HepG2 (cell line): ENCODE measurements around the gene DOCK4. TPM values are rescaled to one million over a fixed set of nuclear protein-coding genes. Genes with fewer than 3 reads are reported as not detected.

Experiments
- ARHGAP35 ChIP-seq: sonication (generic); formaldehyde crosslinking; IDR thresholded peaks from 2 replicates; pipeline ENCODE4 v1.9.0; 2022; ENCODE audit warnings: mild to moderate bottlenecking, inconsistent platforms, moderate library complexity, missing genetic modification reagents, borderline replicate concordance
- ARID2 ChIP-seq: sonication (generic); formaldehyde crosslinking; IDR thresholded peaks from 2 replicates; pipeline ENCODE4 v1.8.1; 2022; ENCODE audit warnings: mild to moderate bottlenecking, missing genetic modification reagents, borderline replicate concordance
- FOXO1 ChIP-seq: sonication (generic); formaldehyde crosslinking; IDR thresholded peaks from 2 replicates; pipeline ENCODE4 v1.4.0; 2020; ENCODE audit warnings: missing genetic modification reagents
- HHEX ChIP-seq: IDR thresholded peaks from 2 replicates; pipeline ENCODE4 v1.6.1; 2016; ENCODE audit warnings: control low read depth
- MEIS1 ChIP-seq: sonication (generic); formaldehyde crosslinking; IDR thresholded peaks from 2 replicates; pipeline ENCODE4 v1.9.0; 2021; ENCODE audit warnings: mild to moderate bottlenecking, missing genetic modification reagents, moderate library complexity, borderline replicate concordance
- NCOA2 ChIP-seq: sonication (generic); formaldehyde crosslinking; IDR thresholded peaks from 2 replicates; pipeline ENCODE4 v1.8.0; 2022; ENCODE audit warnings: inconsistent platforms
- NFIC ChIP-seq: IDR thresholded peaks from 2 replicates; pipeline ENCODE4 v1.6.1; 2012; ENCODE audit warnings: mild to moderate bottlenecking, low read length, inconsistent platforms
- PRMT3 ChIP-seq: sonication (generic); formaldehyde crosslinking; IDR thresholded peaks from 2 replicates; pipeline ENCODE4 v1.8.1; 2022; ENCODE audit warnings: low read depth, mild to moderate bottlenecking, moderate library complexity, missing genetic modification reagents, borderline replicate concordance
- SRSF9 ChIP-seq: fragments of 200-400 bp; formaldehyde crosslinking; IDR thresholded peaks from 2 replicates; pipeline ENCODE4 v1.6.1; 2018; ENCODE audit warnings: borderline replicate concordance, mild to moderate bottlenecking, low read depth, low read length; ENCODE audit not compliant: insufficient read depth, poor library complexity, severe bottlenecking
- ZNF260 ChIP-seq: sonication (generic); formaldehyde crosslinking; IDR thresholded peaks from 2 replicates; pipeline ENCODE4 v1.4.0; 2020; ENCODE audit warnings: missing genetic modification reagents, low read depth, mild to moderate bottlenecking, borderline replicate concordance
- polyA plus RNA-seq, 8 experiments: library from polyadenylated mRNA; depleted of rRNA in 3 of 8; stranded (reverse) in 7 of 8; unstranded in 1 of 8; fragments of >200 nt; fragmentation: Illumina TruSeq in 4 of 8; extraction: Trizol in 4 of 8; gene quantifications; 2 replicates each; pipeline versions ENCODE4 v1.2.1 to v1.2.3, GENCODE V29; 2011 to 2016; ENCODE audit warnings: low read depth in 4 of 8, missing spikeins in 1 of 8, mixed read lengths in 1 of 8; ENCODE audit not compliant: insufficient read depth in 1 of 8
- total RNA-seq, 5 experiments: library from RNA; depleted of rRNA; stranded (reverse); fragments of >200 nt; fragmentation: Illumina TruSeq; extraction: Trizol; gene quantifications; 2 replicates each; pipeline ENCODE4 v1.2.3, GENCODE V29; 2016; ENCODE audit warnings: low read depth in 1 of 5
- TF ChIP-seq, protein P1 (sequence below): sonication (generic); formaldehyde crosslinking; IDR thresholded peaks from 2 replicates; pipeline ENCODE4 v1.4.0; 2020; ENCODE audit warnings: mild to moderate bottlenecking, missing genetic modification reagents, borderline replicate concordance
- TF ChIP-seq, protein P2 (sequence below): sonication (generic); formaldehyde crosslinking; conservative IDR thresholded peaks from 2 replicates; pipeline ENCODE4 v1.4.0; 2020; ENCODE audit warnings: missing genetic modification reagents
- TF ChIP-seq, protein P3 (sequence below): sonication (generic); formaldehyde crosslinking; IDR thresholded peaks from 2 replicates; pipeline ENCODE4 v1.4.0; 2020; ENCODE audit warnings: missing genetic modification reagents
- TF ChIP-seq, protein P4 (sequence below): sonication (generic); formaldehyde crosslinking; IDR thresholded peaks from 2 replicates; pipeline ENCODE4 v1.4.0; 2020; ENCODE audit warnings: missing genetic modification reagents
- TF ChIP-seq, protein P5 (sequence below): IDR thresholded peaks from 2 replicates; pipeline ENCODE4 v1.6.1; 2016; ENCODE audit warnings: missing genetic modification reagents, missing compliant biosample characterization

DOCK4 gene
- total and polyA plus RNA-seq, 2 of the 13 experiments (the other 11 are each of a cell fraction or from before 2014, with no cell fraction given): 13.5 to 17.4 TPM

DNA sequence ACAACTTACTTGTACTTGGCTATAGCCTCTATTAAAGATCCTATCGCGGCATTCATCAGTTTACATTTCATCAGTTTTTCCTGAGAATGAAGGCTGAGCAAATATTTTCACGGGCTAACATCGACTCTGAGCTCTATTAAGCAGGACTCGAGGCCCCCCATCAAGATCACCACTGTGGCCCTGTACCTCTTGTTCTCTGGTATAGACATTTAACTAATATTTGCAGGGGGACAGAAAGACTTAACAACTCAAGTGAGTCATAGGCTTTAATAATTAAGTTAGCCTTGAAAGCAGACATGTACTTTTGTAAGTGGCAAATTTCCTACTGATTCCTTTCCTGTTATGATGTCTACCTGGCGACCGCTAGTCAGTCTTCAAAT is 45.4 kb downstream of the DOCK4 start (continued):
- TF ChIP-seq FOXO1 (0 out of 2 replicates have a peak, but pooled peaks have one; percentile 31), PRMT3 (CRISPR knock-in tag) (no peak), HHEX (CRISPR knock-in tag) (no peak), SRSF9 (no peak), ARID2 (CRISPR knock-in tag) (no peak), MEIS1 (no peak), NCOA2 (CRISPR knock-in tag) (peak; percentile 63), NFIC (peak; percentile 48; the same call in 1 of the 2 replicates), ARHGAP35 (CRISPR knock-in tag) (no peak), ZNF260 (no peak)
- TF ChIP-seq, protein P1, sequence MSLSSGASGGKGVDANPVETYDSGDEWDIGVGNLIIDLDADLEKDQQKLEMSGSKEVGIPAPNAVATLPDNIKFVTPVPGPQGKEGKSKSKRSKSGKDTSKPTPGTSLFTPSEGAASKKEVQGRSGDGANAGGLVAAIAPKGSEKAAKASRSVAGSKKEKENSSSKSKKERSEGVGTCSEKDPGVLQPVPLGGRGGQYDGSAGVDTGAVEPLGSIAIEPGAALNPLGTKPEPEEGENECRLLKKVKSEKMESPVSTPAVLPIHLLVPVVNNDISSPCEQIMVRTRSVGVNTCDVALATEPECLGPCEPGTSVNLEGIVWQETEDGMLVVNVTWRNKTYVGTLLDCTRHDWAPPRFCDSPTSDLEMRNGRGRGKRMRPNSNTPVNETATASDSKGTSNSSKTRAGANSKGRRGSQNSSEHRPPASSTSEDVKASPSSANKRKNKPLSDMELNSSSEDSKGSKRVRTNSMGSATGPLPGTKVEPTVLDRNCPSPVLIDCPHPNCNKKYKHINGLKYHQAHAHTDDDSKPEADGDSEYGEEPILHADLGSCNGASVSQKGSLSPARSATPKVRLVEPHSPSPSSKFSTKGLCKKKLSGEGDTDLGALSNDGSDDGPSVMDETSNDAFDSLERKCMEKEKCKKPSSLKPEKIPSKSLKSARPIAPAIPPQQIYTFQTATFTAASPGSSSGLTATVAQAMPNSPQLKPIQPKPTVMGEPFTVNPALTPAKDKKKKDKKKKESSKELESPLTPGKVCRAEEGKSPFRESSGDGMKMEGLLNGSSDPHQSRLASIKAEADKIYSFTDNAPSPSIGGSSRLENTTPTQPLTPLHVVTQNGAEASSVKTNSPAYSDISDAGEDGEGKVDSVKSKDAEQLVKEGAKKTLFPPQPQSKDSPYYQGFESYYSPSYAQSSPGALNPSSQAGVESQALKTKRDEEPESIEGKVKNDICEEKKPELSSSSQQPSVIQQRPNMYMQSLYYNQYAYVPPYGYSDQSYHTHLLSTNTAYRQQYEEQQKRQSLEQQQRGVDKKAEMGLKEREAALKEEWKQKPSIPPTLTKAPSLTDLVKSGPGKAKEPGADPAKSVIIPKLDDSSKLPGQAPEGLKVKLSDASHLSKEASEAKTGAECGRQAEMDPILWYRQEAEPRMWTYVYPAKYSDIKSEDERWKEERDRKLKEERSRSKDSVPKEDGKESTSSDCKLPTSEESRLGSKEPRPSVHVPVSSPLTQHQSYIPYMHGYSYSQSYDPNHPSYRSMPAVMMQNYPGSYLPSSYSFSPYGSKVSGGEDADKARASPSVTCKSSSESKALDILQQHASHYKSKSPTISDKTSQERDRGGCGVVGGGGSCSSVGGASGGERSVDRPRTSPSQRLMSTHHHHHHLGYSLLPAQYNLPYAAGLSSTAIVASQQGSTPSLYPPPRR (CRISPR knock-in tag): peak; percentile 96
- TF ChIP-seq, protein P2, sequence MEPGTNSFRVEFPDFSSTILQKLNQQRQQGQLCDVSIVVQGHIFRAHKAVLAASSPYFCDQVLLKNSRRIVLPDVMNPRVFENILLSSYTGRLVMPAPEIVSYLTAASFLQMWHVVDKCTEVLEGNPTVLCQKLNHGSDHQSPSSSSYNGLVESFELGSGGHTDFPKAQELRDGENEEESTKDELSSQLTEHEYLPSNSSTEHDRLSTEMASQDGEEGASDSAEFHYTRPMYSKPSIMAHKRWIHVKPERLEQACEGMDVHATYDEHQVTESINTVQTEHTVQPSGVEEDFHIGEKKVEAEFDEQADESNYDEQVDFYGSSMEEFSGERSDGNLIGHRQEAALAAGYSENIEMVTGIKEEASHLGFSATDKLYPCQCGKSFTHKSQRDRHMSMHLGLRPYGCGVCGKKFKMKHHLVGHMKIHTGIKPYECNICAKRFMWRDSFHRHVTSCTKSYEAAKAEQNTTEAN (CRISPR knock-in tag): no peak
- TF ChIP-seq, protein P3, sequence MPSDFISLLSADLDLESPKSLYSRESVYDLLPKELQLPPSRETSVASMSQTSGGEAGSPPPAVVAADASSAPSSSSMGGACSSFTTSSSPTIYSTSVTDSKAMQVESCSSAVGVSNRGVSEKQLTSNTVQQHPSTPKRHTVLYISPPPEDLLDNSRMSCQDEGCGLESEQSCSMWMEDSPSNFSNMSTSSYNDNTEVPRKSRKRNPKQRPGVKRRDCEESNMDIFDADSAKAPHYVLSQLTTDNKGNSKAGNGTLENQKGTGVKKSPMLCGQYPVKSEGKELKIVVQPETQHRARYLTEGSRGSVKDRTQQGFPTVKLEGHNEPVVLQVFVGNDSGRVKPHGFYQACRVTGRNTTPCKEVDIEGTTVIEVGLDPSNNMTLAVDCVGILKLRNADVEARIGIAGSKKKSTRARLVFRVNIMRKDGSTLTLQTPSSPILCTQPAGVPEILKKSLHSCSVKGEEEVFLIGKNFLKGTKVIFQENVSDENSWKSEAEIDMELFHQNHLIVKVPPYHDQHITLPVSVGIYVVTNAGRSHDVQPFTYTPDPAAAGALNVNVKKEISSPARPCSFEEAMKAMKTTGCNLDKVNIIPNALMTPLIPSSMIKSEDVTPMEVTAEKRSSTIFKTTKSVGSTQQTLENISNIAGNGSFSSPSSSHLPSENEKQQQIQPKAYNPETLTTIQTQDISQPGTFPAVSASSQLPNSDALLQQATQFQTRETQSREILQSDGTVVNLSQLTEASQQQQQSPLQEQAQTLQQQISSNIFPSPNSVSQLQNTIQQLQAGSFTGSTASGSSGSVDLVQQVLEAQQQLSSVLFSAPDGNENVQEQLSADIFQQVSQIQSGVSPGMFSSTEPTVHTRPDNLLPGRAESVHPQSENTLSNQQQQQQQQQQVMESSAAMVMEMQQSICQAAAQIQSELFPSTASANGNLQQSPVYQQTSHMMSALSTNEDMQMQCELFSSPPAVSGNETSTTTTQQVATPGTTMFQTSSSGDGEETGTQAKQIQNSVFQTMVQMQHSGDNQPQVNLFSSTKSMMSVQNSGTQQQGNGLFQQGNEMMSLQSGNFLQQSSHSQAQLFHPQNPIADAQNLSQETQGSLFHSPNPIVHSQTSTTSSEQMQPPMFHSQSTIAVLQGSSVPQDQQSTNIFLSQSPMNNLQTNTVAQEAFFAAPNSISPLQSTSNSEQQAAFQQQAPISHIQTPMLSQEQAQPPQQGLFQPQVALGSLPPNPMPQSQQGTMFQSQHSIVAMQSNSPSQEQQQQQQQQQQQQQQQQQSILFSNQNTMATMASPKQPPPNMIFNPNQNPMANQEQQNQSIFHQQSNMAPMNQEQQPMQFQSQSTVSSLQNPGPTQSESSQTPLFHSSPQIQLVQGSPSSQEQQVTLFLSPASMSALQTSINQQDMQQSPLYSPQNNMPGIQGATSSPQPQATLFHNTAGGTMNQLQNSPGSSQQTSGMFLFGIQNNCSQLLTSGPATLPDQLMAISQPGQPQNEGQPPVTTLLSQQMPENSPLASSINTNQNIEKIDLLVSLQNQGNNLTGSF (CRISPR knock-in tag): no peak
- TF ChIP-seq, protein P4, sequence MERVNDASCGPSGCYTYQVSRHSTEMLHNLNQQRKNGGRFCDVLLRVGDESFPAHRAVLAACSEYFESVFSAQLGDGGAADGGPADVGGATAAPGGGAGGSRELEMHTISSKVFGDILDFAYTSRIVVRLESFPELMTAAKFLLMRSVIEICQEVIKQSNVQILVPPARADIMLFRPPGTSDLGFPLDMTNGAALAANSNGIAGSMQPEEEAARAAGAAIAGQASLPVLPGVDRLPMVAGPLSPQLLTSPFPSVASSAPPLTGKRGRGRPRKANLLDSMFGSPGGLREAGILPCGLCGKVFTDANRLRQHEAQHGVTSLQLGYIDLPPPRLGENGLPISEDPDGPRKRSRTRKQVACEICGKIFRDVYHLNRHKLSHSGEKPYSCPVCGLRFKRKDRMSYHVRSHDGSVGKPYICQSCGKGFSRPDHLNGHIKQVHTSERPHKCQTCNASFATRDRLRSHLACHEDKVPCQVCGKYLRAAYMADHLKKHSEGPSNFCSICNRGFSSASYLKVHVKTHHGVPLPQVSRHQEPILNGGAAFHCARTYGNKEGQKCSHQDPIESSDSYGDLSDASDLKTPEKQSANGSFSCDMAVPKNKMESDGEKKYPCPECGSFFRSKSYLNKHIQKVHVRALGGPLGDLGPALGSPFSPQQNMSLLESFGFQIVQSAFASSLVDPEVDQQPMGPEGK (CRISPR knock-in tag): peak; percentile 71
- TF ChIP-seq, protein P5, sequence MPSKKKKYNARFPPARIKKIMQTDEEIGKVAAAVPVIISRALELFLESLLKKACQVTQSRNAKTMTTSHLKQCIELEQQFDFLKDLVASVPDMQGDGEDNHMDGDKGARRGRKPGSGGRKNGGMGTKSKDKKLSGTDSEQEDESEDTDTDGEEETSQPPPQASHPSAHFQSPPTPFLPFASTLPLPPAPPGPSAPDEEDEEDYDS (CRISPR knock-in tag): peak; percentile 38; the same call in 1 of the 2 replicates
